Fibroblast of villous mesenchyme (primary cell): Measurements from ENCODE around the gene BICC1. TPM values are rescaled to one million over a fixed set of nuclear protein-coding genes. Genes with fewer than 3 reads are reported as not detected.

Experiments used
- DNase-seq: peaks from one replicate; pipeline ENCODE4 v3.0.0-alpha.2; 2010; ENCODE audit warnings: low read depth
- H3K4me3 ChIP-seq: 2 replicates; pipeline ENCODE4 v1.5.1; 2011; ENCODE audit warnings: low read depth, mild to moderate bottlenecking, low read length
- total RNA-seq: library from RNA; depleted of rRNA; stranded (reverse); fragments of >200 nt; gene quantifications from 2 replicates; pipeline ENCODE4 v1.2.3, GENCODE V29; 2012
- TF ChIP-seq, protein P1 (sequence below): IDR thresholded peaks from 2 replicates; pipeline ENCODE4 v1.5.1; 2012; ENCODE audit warnings: low read depth, mild to moderate bottlenecking, low read length; ENCODE audit not compliant: insufficient read depth

The BICC1 gene
- total RNA-seq, 1 donor: 39.3 TPM

DNA sequence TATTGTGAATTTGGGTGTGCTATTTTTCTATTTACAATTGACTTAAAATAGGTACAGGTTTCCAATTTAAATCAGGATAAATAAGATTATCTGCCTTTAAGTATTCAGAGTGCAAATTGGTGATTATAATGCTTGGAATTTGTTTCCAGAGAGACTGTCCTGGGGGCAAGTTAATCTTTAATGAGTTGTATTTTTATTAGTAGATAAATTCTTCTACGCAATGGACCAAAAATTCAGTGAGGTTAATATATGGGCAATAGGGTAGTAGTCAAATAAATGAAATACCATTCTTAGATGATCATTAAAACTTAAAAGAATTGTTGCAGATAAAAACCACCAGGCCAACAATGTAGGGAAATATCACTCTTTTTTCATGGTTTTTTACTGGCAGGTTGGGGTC is 3.4 kb downstream of the BICC1 start:
- H3K4me3 ChIP-seq: no peak overlapping the region
- DNase-seq: no peak
- TF ChIP-seq, protein P1, sequence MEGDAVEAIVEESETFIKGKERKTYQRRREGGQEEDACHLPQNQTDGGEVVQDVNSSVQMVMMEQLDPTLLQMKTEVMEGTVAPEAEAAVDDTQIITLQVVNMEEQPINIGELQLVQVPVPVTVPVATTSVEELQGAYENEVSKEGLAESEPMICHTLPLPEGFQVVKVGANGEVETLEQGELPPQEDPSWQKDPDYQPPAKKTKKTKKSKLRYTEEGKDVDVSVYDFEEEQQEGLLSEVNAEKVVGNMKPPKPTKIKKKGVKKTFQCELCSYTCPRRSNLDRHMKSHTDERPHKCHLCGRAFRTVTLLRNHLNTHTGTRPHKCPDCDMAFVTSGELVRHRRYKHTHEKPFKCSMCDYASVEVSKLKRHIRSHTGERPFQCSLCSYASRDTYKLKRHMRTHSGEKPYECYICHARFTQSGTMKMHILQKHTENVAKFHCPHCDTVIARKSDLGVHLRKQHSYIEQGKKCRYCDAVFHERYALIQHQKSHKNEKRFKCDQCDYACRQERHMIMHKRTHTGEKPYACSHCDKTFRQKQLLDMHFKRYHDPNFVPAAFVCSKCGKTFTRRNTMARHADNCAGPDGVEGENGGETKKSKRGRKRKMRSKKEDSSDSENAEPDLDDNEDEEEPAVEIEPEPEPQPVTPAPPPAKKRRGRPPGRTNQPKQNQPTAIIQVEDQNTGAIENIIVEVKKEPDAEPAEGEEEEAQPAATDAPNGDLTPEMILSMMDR: no peak

DNA sequence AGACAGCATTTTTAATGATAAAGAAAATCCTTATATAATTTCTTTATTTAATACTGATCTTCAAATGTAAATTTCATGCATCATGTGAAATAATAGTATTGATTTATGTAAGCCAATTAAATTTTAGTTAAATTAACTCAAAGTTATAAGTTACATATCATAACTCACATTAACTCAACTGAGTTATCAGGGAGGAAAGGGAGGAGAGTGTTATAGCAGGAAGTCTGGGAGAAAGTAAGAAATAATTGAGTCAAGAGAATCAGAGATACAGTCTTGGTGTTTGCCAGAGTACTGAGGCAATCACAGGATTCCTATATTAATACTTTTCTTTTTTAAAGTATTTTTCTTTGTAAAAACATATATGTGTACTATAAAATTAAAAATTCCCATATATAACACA is 4.0 kb downstream of the BICC1 start:
- TF ChIP-seq, protein P1: no peak
- H3K4me3 ChIP-seq: no peak overlapping the region
- DNase-seq: no peak

DNA sequence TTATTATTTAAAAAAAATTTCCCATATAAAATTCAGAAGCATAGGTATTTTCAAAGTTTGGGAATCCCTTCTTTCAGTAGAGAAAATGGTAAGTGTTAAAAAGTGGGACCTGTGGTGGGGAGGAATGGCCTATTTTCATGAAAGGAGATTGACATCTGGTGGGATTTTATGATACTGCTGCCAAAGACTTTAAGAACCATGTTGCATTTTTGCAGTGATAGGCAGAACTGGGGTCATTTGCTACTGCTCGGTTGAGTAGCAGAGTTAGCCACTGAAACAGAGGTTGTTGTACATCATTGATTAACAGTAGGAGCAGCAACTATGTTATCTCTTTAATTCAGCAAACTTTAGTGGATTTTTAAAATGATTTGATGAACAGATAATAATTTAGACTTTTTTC is 4.4 kb downstream of the BICC1 start:
- TF ChIP-seq, protein P1: no peak
- no peak for DNase-seq
- no peak overlapping the region for H3K4me3 ChIP-seq

DNA sequence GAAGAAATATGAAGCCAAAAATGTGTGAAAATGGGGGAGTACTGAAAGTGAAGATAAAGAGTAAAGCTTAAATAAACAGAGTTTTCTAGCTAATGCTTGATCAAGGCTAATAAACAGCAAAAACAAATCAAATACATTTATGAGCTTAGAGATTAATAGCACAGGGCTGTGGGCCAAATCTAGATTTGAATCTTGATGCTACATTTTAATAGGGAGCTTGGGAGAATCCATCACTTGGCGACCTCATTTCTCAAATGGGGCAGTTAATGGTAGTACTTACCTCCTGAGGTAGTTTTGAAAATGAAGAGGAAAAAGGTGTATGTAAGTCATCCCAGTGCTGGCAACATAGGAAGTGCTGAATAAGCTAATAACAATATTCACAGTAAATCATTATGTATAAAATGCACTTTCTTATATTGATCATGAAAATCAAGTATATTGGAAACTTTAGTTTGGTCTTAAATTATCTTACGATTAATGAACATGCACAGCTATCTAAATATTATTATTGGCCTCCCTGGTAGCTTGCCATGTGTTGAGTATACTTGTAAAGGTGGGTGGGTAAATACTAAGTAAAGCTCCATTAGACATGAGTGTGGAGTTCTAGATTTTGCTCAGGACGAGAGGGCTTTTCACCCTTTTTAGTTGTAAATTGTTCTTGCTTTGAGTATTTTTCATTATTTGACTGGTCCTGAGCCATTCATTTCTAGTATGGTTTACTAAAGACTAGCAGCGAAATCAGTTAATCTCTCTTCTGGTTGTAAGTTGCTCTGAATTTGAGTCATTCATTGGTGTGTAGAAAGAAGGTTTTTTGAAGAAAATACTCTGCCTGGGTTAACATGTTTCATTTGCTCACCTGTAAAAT is 5.1 kb downstream of the BICC1 start:
- no peak for DNase-seq
- H3K4me3 ChIP-seq: no peak overlapping the region
- TF ChIP-seq, protein P1: no peak

DNA sequence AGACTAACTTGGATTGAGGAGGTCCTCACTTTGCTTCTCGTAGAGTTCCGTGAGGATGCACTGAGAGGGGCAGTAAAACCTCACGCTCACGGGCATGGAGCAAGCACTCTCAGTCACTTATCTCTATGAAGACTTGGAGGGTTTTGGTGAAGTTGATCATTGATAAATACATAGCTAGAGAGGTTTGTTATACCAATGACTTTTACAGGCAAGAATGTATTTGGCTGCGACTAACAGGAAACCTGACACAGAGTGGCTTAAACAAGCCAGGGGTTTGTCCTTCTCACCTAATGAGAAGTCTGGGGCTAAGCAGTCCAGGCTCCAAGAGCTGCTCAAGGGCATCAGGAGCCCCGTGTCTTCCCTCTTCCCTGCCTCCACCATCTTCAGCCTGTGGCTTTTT is 6.1 kb downstream of the BICC1 start:
- no peak for DNase-seq
- no peak overlapping the region for H3K4me3 ChIP-seq
- TF ChIP-seq, protein P1: no peak

DNA sequence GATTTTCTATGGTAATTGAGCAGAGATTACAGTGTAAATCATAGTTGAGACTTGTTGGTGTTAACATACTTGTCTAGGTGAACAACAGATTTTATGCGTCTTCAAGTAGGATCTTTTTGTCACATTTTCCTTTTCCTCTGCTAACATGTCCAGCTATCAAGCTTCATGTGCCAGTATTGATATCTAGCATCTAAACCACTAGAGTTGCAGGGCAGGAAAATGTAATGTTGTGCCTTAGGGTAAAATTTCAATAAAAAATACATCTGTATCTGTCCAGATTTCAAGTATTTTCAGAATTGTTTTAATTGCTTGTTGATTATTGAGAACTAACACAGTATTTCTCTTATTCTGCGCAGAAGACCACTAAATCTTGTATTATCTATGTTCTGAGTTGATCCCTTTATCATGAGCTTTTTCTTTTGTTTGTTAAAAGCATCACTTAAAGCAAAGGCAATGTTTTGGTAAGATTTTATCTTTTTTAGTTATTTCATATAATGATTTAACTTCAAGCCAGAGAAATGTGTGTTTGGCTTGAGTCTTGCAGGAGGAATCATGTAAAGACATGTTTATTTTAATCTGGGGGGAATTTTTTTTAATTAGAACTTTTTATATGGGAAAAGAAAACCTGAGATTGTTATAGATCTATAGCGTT is 16.5 kb downstream of the BICC1 start:
- DNase-seq: no peak
- TF ChIP-seq, protein P1: no peak
- H3K4me3 ChIP-seq: no peak overlapping the region
